ENCODE measurements around the gene MINDY4. TPM values are rescaled to one million over a fixed set of nuclear protein-coding genes. Genes with fewer than 3 reads are reported as not detected.

MINDY4 gene
- polyA plus RNA-seq, 3 donors: 0.15 to 0.17 TPM; not detected in 1

GRCh38 chr7:30905078-30906012 is 134.1 kb downstream of the MINDY4 start:
- no peak overlapping the region for H3K27ac ChIP-seq (ENCODE audit: low read depth in 1 of 2, low read length in 2 of 2)
- H3K9ac ChIP-seq (ENCODE audit: insufficient read depth, low read length, poor library complexity, severe bottlenecking): no peak overlapping the region
- no peaks in the 10 kb centered on the region for H3K36me3 Mint-ChIP-seq
- no peak overlapping the region for H3K4me3 Mint-ChIP-seq
- H3K9me3 ChIP-seq (replicated peaks in 1 of 2; ENCODE audit: control insufficient read depth in 1 of 2, insufficient read depth in 1 of 2, low read length in 2 of 2): no peaks in the 10 kb centered on the region
- no peaks in the 10 kb centered on the region for H3K9me3 Mint-ChIP-seq
- DNase-seq: no peak
- H3K4me3 ChIP-seq (replicated peaks in 1 of 3; ENCODE audit: low read depth in 2 of 3, low read length in 3 of 3): no peak overlapping the region
- H3K4me2 ChIP-seq (replicated peaks; ENCODE audit: extremely low read depth, low read length, poor library complexity, severe bottlenecking): no peak overlapping the region
- H3K4me1 ChIP-seq (ENCODE audit: control insufficient read depth in 1 of 2, insufficient read depth in 2 of 2, low read length in 2 of 2): no peaks in the 10 kb centered on the region
- no peaks in the 10 kb centered on the region for H3K79me2 ChIP-seq (ENCODE audit: insufficient read depth, low read length)
- H3K36me3 ChIP-seq (replicated peaks in 1 of 2; ENCODE audit: control insufficient read depth in 1 of 2, insufficient read depth in 2 of 2, low read length in 2 of 2): no peaks in the 10 kb centered on the region
- H3K27me3 Mint-ChIP-seq (ENCODE audit: low read depth in 3 of 3): peaks cover 0 to 3% (median 1%) of the 10 kb centered on the region in 3 donors
- intact Hi-C loops (cut with micrococcal nuclease): no loop called here
- H3K27ac Mint-ChIP-seq: peak overlapping the region in 1 of 7 donors; percentile 55
- no peak for TF ChIP-seq CTCF (IDR thresholded peaks at IDR 0.05)
- H3K27me3 ChIP-seq (ENCODE audit: control insufficient read depth in 2 of 2, insufficient read depth in 2 of 2, low read length in 2 of 2): no peaks in the 10 kb centered on the region
- H3K4me1 Mint-ChIP-seq: no peaks in the 10 kb centered on the region
- no peak overlapping the region for H2AFZ ChIP-seq (ENCODE audit: insufficient read depth, low read depth, low read length, poor library complexity, severe bottlenecking)
- H4K20me1 ChIP-seq (ENCODE audit: insufficient read depth, low read length): no peaks in the 10 kb centered on the region
- WGBS (ENCODE audit: insufficient coverage): 97% methylated on average over 10 of the region's 15 CpGs

GRCh38 chr7:30906014-30906413 is 134.8 kb downstream of the MINDY4 start:
- Histone ChIP-seq H2AFZ (ENCODE audit: insufficient read depth, low read depth, low read length, poor library complexity, severe bottlenecking) (no peak overlapping the region), H3K9me3 (replicated peaks in 1 of 2; ENCODE audit: control insufficient read depth in 1 of 2, insufficient read depth in 1 of 2, low read length in 2 of 2) (no peaks in the 10 kb centered on the region), H3K27me3 (ENCODE audit: control insufficient read depth in 2 of 2, insufficient read depth in 2 of 2, low read length in 2 of 2) (no peaks in the 10 kb centered on the region), H3K27ac (ENCODE audit: low read depth in 1 of 2, low read length in 2 of 2) (no peak overlapping the region), H4K20me1 (ENCODE audit: insufficient read depth, low read length) (no peaks in the 10 kb centered on the region), H3K4me2 (replicated peaks; ENCODE audit: extremely low read depth, low read length, poor library complexity, severe bottlenecking) (no peak overlapping the region), H3K36me3 (replicated peaks in 1 of 2; ENCODE audit: control insufficient read depth in 1 of 2, insufficient read depth in 2 of 2, low read length in 2 of 2) (no peaks in the 10 kb centered on the region), H3K4me3 (replicated peaks in 1 of 3; ENCODE audit: low read depth in 2 of 3, low read length in 3 of 3) (no peak overlapping the region), H3K4me1 (ENCODE audit: control insufficient read depth in 1 of 2, insufficient read depth in 2 of 2, low read length in 2 of 2) (no peaks in the 10 kb centered on the region), H3K9ac (ENCODE audit: insufficient read depth, low read length, poor library complexity, severe bottlenecking) (no peak overlapping the region), H3K79me2 (ENCODE audit: insufficient read depth, low read length) (no peaks in the 10 kb centered on the region)
- intact Hi-C loops (cut with micrococcal nuclease): no loop called here
- Mint-ChIP-seq H3K27ac (no peak overlapping the region), H3K4me1 (no peaks in the 10 kb centered on the region), H3K36me3 (no peaks in the 10 kb centered on the region), H3K4me3 (no peak overlapping the region), H3K27me3 (ENCODE audit: low read depth in 3 of 3) (peaks cover 0 to 1% (median under 1%) of the 10 kb centered on the region in 3 donors), H3K9me3 (no peaks in the 10 kb centered on the region)
- WGBS (ENCODE audit: insufficient coverage): 97% methylated on average over 5 of the region's 7 CpGs
- TF ChIP-seq CTCF (IDR thresholded peaks at IDR 0.05): no peak
- DNase-seq: no peak
